Effector CD8-positive, alpha-beta T cell (primary cell): Measurements from ENCODE around the gene SAMD5.

Experiments
- DNase-seq: peaks from one replicate; lab custom pipeline; 2025; lab: John Stamatoyannopoulos, UW

The SAMD5 gene

GRCh38 chr6:147567141-147567805, 58.8 kb downstream of the SAMD5 start:
- DNase-seq, result no peak

GRCh38 chr6:147569788-147570187, 61.3 kb downstream of the SAMD5 start:
- DNase-seq, result no peak

- no peak for DNase-seq
Observed at GRCh38 chr6:147570681-147571080, 62.2 kb downstream of the SAMD5 start.

GRCh38 chr6:147577488-147577887, 69.0 kb downstream of the SAMD5 start:
- DNase-seq, result no peak

- DNase-seq, result no peak
Observed at GRCh38 chr6:147578159-147578558, 69.7 kb downstream of the SAMD5 start.

GRCh38 chr6:147578883-147579282, 70.4 kb downstream of the SAMD5 start:
- DNase-seq, result no peak

- no peak for DNase-seq
Observed at GRCh38 chr6:147579667-147580066, 71.2 kb downstream of the SAMD5 start.

- DNase-seq, result no peak
Observed at GRCh38 chr6:147582991-147583390, 74.5 kb downstream of the SAMD5 start.

- no peak for DNase-seq
Observed at GRCh38 chr6:147585256-147585655, 76.8 kb downstream of the SAMD5 start.

- DNase-seq, result no peak
Observed at GRCh38 chr6:147586044-147586443, 77.6 kb downstream of the SAMD5 start.

GRCh38 chr6:147587907-147588306, 79.4 kb downstream of the SAMD5 start:
- no peak for DNase-seq

GRCh38 chr6:147588469-147588868, 80.0 kb downstream of the SAMD5 start:
- DNase-seq, result no peak

GRCh38 chr6:147589739-147590250, 81.3 kb downstream of the SAMD5 start:
- DNase-seq, result no peak

- no peak for DNase-seq
Observed at GRCh38 chr6:147595961-147596360, 87.5 kb downstream of the SAMD5 start.

GRCh38 chr6:147603392-147604081, 95.0 kb downstream of the SAMD5 start:
- no peak for DNase-seq

- DNase-seq, result no peak
Observed at GRCh38 chr6:147604373-147604772, 95.9 kb downstream of the SAMD5 start.

- DNase-seq, result no peak
Observed at GRCh38 chr6:147611992-147612391, 103.5 kb downstream of the SAMD5 start.

- no peak for DNase-seq
Observed at GRCh38 chr6:147614501-147614900, 106.0 kb downstream of the SAMD5 start.

GRCh38 chr6:147615659-147616456, 107.4 kb downstream of the SAMD5 start:
- no peak for DNase-seq

GRCh38 chr6:147617366-147617765, 108.9 kb downstream of the SAMD5 start:
- DNase-seq, result no peak

GRCh38 chr6:147618457-147618856, 110.0 kb downstream of the SAMD5 start:
- DNase-seq, result no peak

GRCh38 chr6:147618927-147619326, 110.4 kb downstream of the SAMD5 start:
- no peak for DNase-seq
